Measurements from ENCODE around the gene LRP10.
A peak's percentile ranks its signal among the peaks of the same experiment; 100 is the strongest.

The LRP10 gene

DNA sequence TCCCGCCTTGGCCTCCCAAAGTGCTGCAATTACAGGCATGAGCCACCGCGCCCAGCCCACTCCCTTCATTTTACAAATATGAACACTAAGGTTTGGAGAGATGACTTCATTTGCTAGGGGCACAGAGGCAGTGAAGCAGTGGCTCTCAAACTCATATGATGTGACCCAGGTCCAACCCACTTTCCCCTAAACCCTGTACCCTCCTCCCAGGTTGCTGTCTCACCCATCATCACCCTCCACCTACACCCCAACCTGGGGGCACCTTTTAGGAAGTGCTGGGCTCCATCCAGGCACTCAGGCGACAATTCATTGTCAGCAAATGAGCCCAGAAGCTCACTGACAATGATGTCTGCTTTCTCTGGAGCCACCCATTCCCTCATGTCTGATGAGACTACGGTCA is 52.2 kb downstream of the LRP10 start:
- DNase-seq: no peak

DNA sequence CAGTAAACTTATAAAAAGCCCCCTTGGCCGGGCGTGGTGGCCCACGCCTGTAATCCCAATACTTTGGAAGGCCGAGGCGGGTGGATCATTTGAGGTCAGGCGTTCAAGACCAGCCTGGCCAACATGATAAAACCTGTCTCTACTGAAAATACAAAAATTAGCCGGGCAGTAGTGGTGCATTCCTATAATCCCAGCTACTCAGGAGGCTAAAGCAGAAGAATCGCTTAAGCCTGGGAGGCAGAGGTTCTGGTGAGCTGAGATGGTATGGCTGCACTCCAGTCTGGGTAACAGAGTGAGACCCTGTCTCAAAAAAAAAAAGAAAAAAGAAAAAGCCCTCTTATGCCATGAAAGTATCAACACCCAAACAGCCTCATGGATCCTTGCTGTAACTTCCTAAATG is 54.0 kb downstream of the LRP10 start:
- no peak for DNase-seq

DNA sequence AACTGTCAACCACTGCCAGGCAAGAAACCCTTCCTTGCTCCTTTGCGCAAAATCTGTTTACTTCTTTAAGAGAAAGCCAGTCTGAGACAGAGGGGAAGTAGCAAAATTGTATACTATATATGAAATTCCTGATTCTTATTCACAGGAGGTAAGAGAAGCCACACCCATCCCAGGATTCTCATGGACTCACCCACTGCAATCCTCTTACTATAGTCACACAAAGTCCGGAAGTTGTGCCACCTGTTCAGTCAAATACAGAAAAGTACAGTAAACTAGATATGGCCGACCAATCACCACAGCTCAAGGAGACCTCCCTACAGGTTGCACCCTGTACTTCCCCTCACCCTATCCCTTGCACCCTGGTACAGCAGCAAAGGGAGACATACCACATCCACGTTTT is 54.8 kb downstream of the LRP10 start:
- no peak for DNase-seq

DNA sequence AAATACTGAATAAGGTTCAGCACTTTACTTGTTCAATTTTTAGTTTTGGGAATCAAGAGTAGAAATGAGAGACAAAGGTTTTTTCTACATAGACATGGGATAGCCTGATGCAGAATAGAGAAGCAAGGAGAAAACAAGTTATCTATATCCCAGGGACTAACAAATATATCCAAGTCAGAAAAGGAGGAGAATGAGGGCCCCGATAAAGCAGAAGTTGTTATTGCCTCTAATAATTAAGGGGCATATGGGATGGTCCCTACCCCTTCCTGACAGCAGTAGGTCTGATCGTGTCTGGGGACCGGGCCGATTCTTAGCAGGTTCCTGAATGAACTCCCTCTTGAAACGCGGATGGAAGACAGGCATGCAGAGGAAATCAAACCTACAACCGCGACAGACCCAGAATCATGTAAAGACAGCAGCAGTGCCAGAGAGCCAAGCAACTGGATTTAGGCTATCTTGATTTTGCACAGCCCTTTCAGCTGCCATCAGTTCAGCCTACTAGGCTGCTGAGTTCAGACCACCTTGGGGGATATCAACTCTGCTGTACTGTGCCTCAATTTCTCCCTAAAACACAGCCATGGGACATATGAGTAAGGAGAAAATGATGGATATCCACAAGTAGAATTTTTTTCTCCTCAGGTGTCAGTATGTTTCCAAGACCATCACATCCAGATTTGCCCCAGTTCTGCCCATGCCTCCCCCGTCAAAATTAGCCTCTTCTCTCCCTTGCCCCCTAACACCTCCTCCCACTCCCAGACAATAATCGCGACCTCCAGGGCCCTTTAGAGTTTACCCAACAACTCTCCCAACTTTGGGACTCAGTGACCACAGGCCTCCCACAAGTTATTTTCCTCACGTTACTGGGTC is 56.9 kb downstream of the LRP10 start:
- DNase-seq: no peak

DNA sequence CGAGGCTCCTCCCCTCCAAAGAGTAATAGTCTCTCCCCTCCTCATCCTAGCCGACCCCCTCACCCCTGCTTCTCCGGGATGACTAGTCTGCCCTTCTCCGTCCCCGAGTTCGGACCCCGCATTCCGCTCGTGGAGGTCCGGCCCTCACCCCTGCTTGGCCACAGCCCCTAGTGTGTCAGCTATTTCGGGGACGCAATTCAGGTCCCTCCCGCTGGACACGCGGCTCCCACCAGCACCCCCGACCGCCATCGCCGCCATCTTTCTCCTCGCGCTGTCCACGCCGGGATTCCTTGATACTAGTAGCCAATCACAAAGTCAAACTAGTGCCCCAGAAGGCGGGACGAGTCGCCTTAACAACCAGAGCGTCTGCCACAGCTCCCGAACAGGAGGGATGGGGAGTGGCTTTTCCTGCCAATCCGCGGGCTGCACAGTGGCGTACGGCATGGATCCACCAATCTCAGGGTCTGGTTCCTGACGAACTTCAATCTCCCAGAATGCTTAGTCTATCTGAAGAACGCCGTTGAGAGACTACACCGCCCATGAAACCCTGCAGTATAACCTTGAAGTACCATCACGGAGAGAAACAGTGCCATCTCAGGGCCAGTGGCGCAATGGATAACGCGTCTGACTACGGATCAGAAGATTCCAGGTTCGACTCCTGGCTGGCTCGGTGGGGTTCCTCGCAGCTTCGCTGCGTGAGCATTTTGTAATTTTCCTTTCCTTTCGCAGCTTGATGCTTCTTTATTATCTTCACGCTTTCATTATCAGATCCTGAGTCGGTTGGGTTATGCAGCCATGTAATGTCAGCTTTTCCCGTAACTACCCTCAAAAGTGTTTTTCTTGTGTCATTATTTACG is 57.8 kb downstream of the LRP10 start, which contains the start of gene PRMT5:
Gene PRMT5 (minus strand): TSS at position 273 of the 857 bp plus-strand sequence. CDS start 15 bp downstream, at position 258.
- peak; percentile 97 to 100 for DNase-seq

DNA sequence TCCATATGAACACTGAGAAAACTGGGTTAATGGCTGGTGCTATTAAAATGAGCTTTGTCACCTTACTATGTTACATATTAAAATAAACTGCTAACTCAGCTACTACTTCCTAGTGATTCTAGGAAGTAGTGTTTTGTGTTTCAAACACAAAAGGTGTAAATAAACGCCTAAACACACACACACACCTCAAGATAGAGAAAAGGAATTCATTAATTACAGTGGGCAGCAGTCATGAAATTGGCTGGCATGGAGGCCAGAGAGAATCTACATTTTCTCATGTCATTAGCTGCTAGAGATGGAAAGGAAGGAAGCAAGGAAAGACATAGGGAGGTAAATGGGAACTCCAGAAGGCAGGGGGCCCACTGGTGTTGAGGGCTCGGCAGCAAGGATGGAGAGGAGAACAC is 58.4 kb downstream of the LRP10 start:
- no peak for DNase-seq
